ENCODE results near the gene GRM1. TPM values are rescaled to one million over a fixed set of nuclear protein-coding genes. Genes with fewer than 3 reads are reported as not detected.

The GRM1 gene
- total and polyA plus RNA-seq, 5 experiments from 2014 or later: not detected

GRCh38 chr6:146408583-146408982, 379.7 kb downstream of the GRM1 start:
- Mint-ChIP-seq H3K9me3 (peaks cover 0 to 17% (median 6%) of the 10 kb centered on the region in 9 donors), H3K36me3 (no peaks in the 10 kb centered on the region), H3K4me1 (no peaks in the 10 kb centered on the region), H3K27me3 (peaks cover 0 to 7% (median 0%) of the 10 kb centered on the region in 5 donors), H3K27ac (no peak overlapping the region), H3K4me3 (no peak overlapping the region)
- ATAC-seq (no peak), DNase-seq (no peak)
- POLR2A ChIA-PET: no interaction called here

DNA sequence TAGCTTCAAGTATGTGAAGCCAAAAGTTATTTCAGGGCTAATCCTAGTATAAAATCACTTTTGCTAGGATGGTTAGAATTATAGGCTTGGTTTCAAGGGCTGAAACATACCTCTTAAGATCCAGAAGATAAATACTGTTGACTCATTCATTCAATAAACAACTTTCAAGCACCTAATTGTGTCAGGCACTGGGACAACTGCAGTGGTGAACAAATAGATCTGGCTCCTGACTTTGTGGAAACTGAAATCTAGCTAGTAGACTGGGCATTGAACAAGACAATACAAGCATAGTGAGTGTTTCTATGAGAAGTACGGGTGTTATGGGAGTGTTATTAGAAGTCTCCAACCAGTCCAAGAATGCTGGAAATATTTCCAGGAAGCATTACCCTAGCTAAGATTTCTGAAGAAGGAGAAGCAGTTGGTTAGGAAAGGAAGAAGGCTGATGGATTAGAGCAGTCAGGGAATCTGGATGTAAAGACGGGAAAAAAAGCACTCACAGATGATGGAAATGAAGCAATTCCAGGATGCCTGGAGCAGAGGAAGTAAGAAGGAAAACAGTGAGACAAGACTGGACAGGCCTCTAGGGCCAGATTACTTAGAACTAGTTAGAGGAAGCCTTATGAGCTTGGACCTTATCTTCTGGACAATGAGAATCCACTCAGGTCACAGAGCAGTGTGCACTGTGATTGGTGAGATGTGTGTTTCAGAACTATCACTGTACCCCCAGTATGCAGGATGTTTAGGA, 382.2 kb downstream of the GRM1 start:
- Mint-ChIP-seq H3K27me3 (peaks cover 0 to 3% (median 0%) of the 10 kb centered on the region in 5 donors), H3K4me1 (no peaks in the 10 kb centered on the region), H3K27ac (no peak overlapping the region), H3K9me3 (peaks cover 0 to 8% (median 3%) of the 10 kb centered on the region in 9 donors), H3K36me3 (no peaks in the 10 kb centered on the region), H3K4me3 (no peak overlapping the region)
- DNase-seq (no peak), ATAC-seq (no peak)
- POLR2A ChIA-PET: no interaction called here

- POLR2A ChIA-PET: no interaction called here
- peaks cover 0 to 15% (median 4%) of the 10 kb centered on the region in 5 donors for H3K27me3 Mint-ChIP-seq
- H3K4me1 Mint-ChIP-seq: peaks cover 0 to 3% (median under 1%) of the 10 kb centered on the region in 4 donors
- no peak overlapping the region for H3K4me3 Mint-ChIP-seq
- H3K36me3 Mint-ChIP-seq: no peaks in the 10 kb centered on the region
- peaks cover 0 to 3% (median 0%) of the 10 kb centered on the region in 9 donors for H3K9me3 Mint-ChIP-seq
- H3K27ac Mint-ChIP-seq: peak overlapping the region in 1 of 10 donors; percentile 25
- no peak for DNase-seq
- no peak for ATAC-seq
These were observed 390.7 kb downstream of the GRM1 start for GRCh38 chr6:146419576-146419975.

DNA sequence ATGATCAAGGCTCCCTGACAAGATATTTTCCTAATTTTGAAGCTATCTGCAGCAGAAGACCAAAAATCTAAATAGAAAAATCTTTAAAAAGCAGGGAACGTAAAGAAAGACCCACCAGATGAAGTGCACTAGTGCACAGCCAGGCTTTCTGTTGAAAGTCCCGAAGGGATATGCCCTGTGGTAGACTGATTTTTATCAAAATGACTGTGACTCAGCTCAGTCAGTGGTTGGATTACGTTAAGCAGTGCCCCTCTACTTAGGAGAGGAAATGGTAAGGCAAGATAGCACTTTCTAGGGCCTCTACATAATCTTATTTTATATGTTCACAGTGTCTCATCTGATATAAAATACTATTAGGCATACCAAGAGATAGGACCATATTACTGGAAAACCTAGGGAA, 391.4 kb downstream of the GRM1 start:
- DNase-seq (no peak), ATAC-seq (no peak)
- H3K27me3 Mint-ChIP-seq: peaks cover 0 to 15% (median 4%) of the 10 kb centered on the region in 5 donors
- H3K4me3 Mint-ChIP-seq: no peak overlapping the region
- POLR2A ChIA-PET: no interaction called here
- peaks cover 0 to 3% (median 0%) of the 10 kb centered on the region in 9 donors for H3K9me3 Mint-ChIP-seq
- H3K4me1 Mint-ChIP-seq: peaks cover 0 to 3% (median under 1%) of the 10 kb centered on the region in 4 donors
- no peak overlapping the region for H3K27ac Mint-ChIP-seq
- H3K36me3 Mint-ChIP-seq: no peaks in the 10 kb centered on the region

DNA sequence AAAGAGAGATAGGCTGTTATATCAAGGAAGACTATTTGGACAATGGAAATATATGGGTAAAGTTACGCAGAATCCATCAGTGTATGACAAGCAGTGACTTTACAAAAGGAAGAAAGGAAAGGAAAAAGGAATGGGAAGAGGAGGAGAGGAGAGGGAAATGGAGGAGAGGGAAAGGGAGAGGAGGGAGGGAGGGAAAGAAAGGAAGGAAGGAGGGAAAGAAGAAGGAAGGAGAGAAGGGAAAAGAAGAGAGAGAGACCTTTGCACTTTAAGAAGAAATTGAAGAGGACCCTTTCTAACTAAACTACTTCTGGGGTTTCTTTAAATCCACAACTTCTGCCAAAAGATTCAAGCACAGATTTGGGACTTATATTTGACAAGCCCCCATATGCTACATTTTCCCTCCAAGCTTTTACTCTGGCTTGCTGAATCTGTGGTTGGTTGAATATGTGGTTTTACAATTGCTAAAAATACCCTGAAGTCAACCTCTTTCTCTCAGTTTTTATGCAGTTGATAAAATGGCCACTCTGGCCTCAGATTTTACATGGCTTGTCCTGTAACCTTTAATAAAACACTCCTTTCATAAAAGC, 394.0 kb downstream of the GRM1 start:
- Mint-ChIP-seq H3K27ac (peak overlapping the region in 1 of 10 donors; percentile 4), H3K4me3 (no peak overlapping the region), H3K36me3 (no peaks in the 10 kb centered on the region), H3K27me3 (peaks cover 0 to 15% (median 4%) of the 10 kb centered on the region in 5 donors), H3K4me1 (peaks cover 0 to 3% (median under 1%) of the 10 kb centered on the region in 4 donors), H3K9me3 (peaks cover 0 to 3% (median 0%) of the 10 kb centered on the region in 9 donors)
- POLR2A ChIA-PET: no interaction called here
- DNase-seq: no peak
- no peak for ATAC-seq

GRCh38 chr6:146423452-146423851, 394.6 kb downstream of the GRM1 start:
- Mint-ChIP-seq H3K4me3 (no peak overlapping the region), H3K36me3 (no peaks in the 10 kb centered on the region), H3K27ac (no peak overlapping the region), H3K4me1 (peaks cover 0 to 3% (median under 1%) of the 10 kb centered on the region in 4 donors), H3K27me3 (peaks cover 0 to 15% (median 4%) of the 10 kb centered on the region in 5 donors), H3K9me3 (peaks cover 0 to 3% (median 0%) of the 10 kb centered on the region in 9 donors)
- ATAC-seq: no peak
- no peak for DNase-seq
- POLR2A ChIA-PET: no interaction called here

DNA sequence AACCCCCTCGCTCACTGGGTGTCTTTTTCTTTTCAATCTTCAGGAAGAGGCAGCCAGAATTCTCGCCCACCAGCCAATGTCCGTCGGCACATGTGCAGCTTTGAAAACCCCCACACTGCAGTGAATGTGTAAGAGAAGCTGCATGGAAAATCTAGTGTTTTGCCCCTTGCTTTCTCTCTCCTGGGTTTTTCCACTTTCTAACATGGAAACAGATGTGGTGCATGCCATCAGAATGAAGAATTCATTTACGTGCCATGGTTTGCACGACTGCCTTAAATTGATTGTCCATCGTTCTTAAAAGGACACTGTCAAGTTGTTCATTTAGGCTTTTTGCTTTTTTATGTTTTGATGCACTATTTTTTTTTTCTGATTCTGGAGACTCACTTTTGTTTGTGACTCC, 397.7 kb downstream of the GRM1 start:
- Mint-ChIP-seq H3K27ac (no peak overlapping the region), H3K27me3 (peaks cover 0 to 10% (median 0%) of the 10 kb centered on the region in 5 donors), H3K4me3 (no peak overlapping the region), H3K36me3 (no peaks in the 10 kb centered on the region), H3K9me3 (peaks cover 0 to 2% (median 0%) of the 10 kb centered on the region in 9 donors), H3K4me1 (peaks cover 0 to 3% (median under 1%) of the 10 kb centered on the region in 4 donors)
- ATAC-seq (no peak), DNase-seq (no peak)
- POLR2A ChIA-PET: no interaction called here

DNA sequence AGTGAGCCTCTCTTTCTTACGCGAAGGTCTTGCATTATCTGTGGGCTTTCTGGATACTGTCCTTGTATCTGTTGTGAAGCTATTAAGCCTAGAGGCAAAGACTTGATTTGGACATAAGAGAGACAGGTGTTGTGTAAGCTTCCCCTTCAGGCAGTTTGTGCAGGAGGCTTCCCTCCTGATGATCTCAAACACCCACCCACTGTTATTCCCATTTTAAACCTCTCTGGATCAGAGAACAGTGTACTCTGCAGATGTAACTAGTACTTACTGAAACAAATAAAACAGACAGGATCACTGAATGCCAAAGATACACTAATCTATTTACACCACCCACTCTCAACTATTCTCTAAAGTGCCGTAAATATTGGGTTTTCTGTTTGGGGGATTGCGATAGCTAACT, 401.0 kb downstream of the GRM1 start:
- Mint-ChIP-seq H3K27me3 (peaks cover 6 to 23% (median 10%) of the 10 kb centered on the region in 5 donors), H3K9me3 (no peaks in the 10 kb centered on the region), H3K36me3 (no peaks in the 10 kb centered on the region), H3K27ac (no peak overlapping the region), H3K4me3 (no peak overlapping the region), H3K4me1 (peaks cover 0 to 2% (median 0%) of the 10 kb centered on the region in 4 donors)
- no peak for ATAC-seq
- POLR2A ChIA-PET: no interaction called here
- DNase-seq: no peak

DNA sequence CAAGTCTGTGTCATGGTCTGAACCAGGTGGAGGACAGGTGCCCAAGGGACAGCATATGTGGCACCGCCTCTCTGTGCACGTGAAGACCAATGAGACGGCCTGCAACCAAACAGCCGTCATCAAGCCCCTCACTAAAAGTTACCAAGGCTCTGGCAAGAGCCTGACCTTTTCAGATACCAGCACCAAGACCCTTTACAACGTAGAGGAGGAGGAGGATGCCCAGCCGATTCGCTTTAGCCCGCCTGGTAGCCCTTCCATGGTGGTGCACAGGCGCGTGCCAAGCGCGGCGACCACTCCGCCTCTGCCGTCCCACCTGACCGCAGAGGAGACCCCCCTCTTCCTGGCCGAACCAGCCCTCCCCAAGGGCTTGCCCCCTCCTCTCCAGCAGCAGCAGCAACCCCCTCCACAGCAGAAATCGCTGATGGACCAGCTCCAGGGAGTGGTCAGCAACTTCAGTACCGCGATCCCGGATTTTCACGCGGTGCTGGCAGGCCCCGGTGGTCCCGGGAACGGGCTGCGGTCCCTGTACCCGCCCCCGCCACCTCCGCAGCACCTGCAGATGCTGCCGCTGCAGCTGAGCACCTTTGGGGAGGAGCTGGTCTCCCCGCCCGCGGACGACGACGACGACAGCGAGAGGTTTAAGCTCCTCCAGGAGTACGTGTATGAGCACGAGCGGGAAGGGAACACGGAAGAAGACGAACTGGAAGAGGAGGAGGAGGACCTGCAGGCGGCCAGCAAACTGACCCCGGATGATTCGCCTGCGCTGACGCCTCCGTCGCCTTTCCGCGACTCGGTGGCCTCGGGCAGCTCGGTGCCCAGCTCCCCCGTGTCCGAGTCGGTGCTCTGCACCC, 405.2 kb downstream of the GRM1 start:
- ATAC-seq (no peak), DNase-seq (no peak)
- H3K4me1 Mint-ChIP-seq: peaks cover 0 to 3% (median 0%) of the 10 kb centered on the region in 4 donors
- no peaks in the 10 kb centered on the region for H3K36me3 Mint-ChIP-seq
- no peak overlapping the region for H3K27ac Mint-ChIP-seq
- POLR2A ChIA-PET: no interaction called here
- H3K4me3 Mint-ChIP-seq: no peak overlapping the region
- H3K9me3 Mint-ChIP-seq: no peaks in the 10 kb centered on the region
- peaks cover 8 to 42% (median 23%) of the 10 kb centered on the region in 5 donors for H3K27me3 Mint-ChIP-seq

DNA sequence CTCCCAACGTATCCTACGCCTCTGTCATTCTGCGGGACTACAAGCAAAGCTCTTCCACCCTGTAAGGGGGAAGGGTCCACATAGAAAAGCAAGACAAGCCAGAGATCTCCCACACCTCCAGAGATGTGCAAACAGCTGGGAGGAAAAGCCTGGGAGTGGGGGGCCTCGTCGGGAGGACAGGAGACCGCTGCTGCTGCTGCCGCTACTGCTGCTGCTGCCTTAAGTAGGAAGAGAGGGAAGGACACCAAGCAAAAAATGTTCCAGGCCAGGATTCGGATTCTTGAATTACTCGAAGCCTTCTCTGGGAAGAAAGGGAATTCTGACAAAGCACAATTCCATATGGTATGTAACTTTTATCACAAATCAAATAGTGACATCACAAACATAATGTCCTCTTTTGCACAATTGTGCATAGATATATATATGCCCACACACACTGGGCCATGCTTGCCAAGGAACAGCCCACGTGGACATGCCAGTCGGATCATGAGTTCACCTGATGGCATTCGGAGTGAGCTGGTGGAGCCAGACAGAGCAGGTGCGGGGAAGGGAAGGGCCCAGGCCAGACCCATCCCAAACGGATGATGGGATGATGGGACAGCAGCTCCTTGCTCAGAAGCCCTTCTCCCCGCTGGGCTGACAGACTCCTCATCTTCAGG, 406.0 kb downstream of the GRM1 start:
- H3K4me3 Mint-ChIP-seq: no peak overlapping the region
- POLR2A ChIA-PET: no interaction called here
- peaks cover 8 to 40% (median 23%) of the 10 kb centered on the region in 5 donors for H3K27me3 Mint-ChIP-seq
- H3K36me3 Mint-ChIP-seq: no peaks in the 10 kb centered on the region
- no peak overlapping the region for H3K27ac Mint-ChIP-seq
- no peak for ATAC-seq
- peaks cover 0 to 3% (median 0%) of the 10 kb centered on the region in 4 donors for H3K4me1 Mint-ChIP-seq
- DNase-seq: no peak
- no peaks in the 10 kb centered on the region for H3K9me3 Mint-ChIP-seq

- ATAC-seq (no peak), DNase-seq (no peak)
- Mint-ChIP-seq H3K36me3 (no peaks in the 10 kb centered on the region), H3K27ac (no peak overlapping the region), H3K4me3 (no peak overlapping the region), H3K27me3 (peaks cover 0 to 28% (median 3%) of the 10 kb centered on the region in 5 donors), H3K9me3 (no peaks in the 10 kb centered on the region), H3K4me1 (no peaks in the 10 kb centered on the region)
- POLR2A ChIA-PET: no interaction called here
These were observed 413.0 kb downstream of the GRM1 start for GRCh38 chr6:146441907-146442306.

- no peak overlapping the region for H3K27ac Mint-ChIP-seq
- no peak for ATAC-seq
- H3K36me3 Mint-ChIP-seq: no peaks in the 10 kb centered on the region
These were observed 415.3 kb downstream of the GRM1 start for GRCh38 chr6:146444189-146444588.

More at GRCh38 chr6:146444189-146444588, 415.3 kb downstream of the GRM1 start:
- DNase-seq: no peak
- POLR2A ChIA-PET: no interaction called here
- Mint-ChIP-seq H3K4me3 (no peak overlapping the region), H3K4me1 (no peaks in the 10 kb centered on the region), H3K27me3 (peaks cover 0 to 22% (median 3%) of the 10 kb centered on the region in 5 donors), H3K9me3 (peaks cover 0 to 6% (median 1%) of the 10 kb centered on the region in 9 donors)
